PC-9 (cell line): ENCODE measurements around the gene TAS1R2. TPM values are rescaled to one million over a fixed set of nuclear protein-coding genes. Genes with fewer than 3 reads are reported as not detected.
"Not testable (repeated sequence)": the region's sequence is repeated elsewhere in the genome, so short reads cannot be mapped to it uniquely, and the experiment has no call there.

Experiments used
- BruUV-seq: library from RNA; stranded (reverse); fragments of 400-500 nt; replicated peaks from 2 replicates; lab custom pipeline; 2021; lab: Mats Ljungman, UMichigan
- CTCF ChIA-PET: fragments of 300-600 bp; sonication (Branson Sonifier 250); formaldehyde crosslinking; loops from one replicate; lab custom pipeline; 2022; ENCODE audit warnings: antibody characterized with exemption; lab: Charles Lee
- POLR2A ChIA-PET: fragments of 300-600 bp; sonication (Branson Sonifier 250); formaldehyde crosslinking; loops from one replicate; lab custom pipeline; 2022; ENCODE audit warnings: antibody characterized with exemption; ENCODE audit not compliant: unreplicated experiment; lab: Charles Lee
- DNase-seq, 2 experiments: peaks; one replicate each; pipeline versions ENCODE4 v3.0.0 to v3.0.0-alpha.2; 2015 to 2022; ENCODE audit warnings: mixed read lengths in 1 of 2
- H2AFZ ChIP-seq: fragments of 200-600 bp; sonication (generic); 2 replicates; pipeline ENCODE4 v1.8.1; 2017; ENCODE audit warnings: antibody characterized with exemption
- H3F3A ChIP-seq: fragments of 200-600 bp; sonication (generic); 2 replicates; pipeline ENCODE4 v1.8.1; 2017; ENCODE audit warnings: antibody characterized with exemption, mild to moderate bottlenecking, low read depth; ENCODE audit not compliant: insufficient read depth
- H3K27ac ChIP-seq: fragments of 200-600 bp; sonication (generic); 2 replicates; pipeline ENCODE4 v1.6.1; 2016; ENCODE audit warnings: mixed run types
- H3K27me3 ChIP-seq: fragments of 200-600 bp; sonication (generic); 2 replicates; pipeline ENCODE4 v1.6.1; 2016; ENCODE audit warnings: low read depth, mixed run types; ENCODE audit not compliant: insufficient read depth
- H3K36me3 ChIP-seq: fragments of 200-600 bp; sonication (generic); 2 replicates; pipeline ENCODE4 v1.6.1; 2016; ENCODE audit warnings: low read depth, mixed run types
- H3K4me1 ChIP-seq: fragments of 200-600 bp; sonication (generic); replicated peaks from 2 replicates; pipeline ENCODE4 v1.6.1; 2016; ENCODE audit warnings: mixed run types; ENCODE audit not compliant: insufficient read depth
- H3K4me2 ChIP-seq: fragments of 200-600 bp; sonication (generic); 2 replicates; pipeline ENCODE4 v1.6.1; 2017; ENCODE audit warnings: mixed run types
- H3K4me3 ChIP-seq: fragments of 200-600 bp; sonication (generic); 2 replicates; pipeline ENCODE4 v1.6.1; 2016; ENCODE audit warnings: mixed run types
- H3K79me2 ChIP-seq: fragments of 200-600 bp; sonication (generic); 2 replicates; pipeline ENCODE4 v1.6.1; 2017; ENCODE audit warnings: low read depth, mixed run types
- H3K9me2 ChIP-seq: fragments of 200-600 bp; sonication (generic); 2 replicates; pipeline ENCODE4 v1.8.1; 2017; ENCODE audit warnings: mild to moderate bottlenecking; ENCODE audit not compliant: insufficient read depth
- H3K9me3 ChIP-seq: fragments of 200-600 bp; sonication (generic); 2 replicates; pipeline ENCODE4 v1.8.1; 2016; ENCODE audit warnings: low read depth; ENCODE audit not compliant: insufficient read depth
- H4K20me1 ChIP-seq: fragments of 200-600 bp; sonication (generic); 2 replicates; pipeline ENCODE4 v1.8.1; 2017; ENCODE audit not compliant: insufficient read depth
- EZH2 ChIP-seq: fragments of 200-600 bp; sonication (generic); IDR thresholded peaks from 2 replicates; pipeline ENCODE4 v1.8.0; 2017; ENCODE audit warnings: antibody characterized with exemption, low read depth
- intact Hi-C: fragments of 100-400 bp; cut with micrococcal nuclease; formaldehyde crosslinking; loops from one replicate; pipeline ENCODE4 v1.10.0; 2022; ENCODE audit not compliant: unreplicated experiment
- total RNA-seq: library from RNA; stranded (reverse); gene quantifications from 2 replicates; pipeline ENCODE4 v1.2.3, GENCODE V29; 2021
- TF ChIP-seq, protein P1 (sequence below): fragments of 200-600 bp; sonication (generic); conservative IDR thresholded peaks from 2 replicates; pipeline ENCODE4 v1.6.1; 2017; ENCODE audit warnings: mixed run types, antibody characterized with exemption, mild to moderate bottlenecking, moderate library complexity

Gene TAS1R2
- total RNA-seq, 1 experiment from 2014 or later = not detected

DNA sequence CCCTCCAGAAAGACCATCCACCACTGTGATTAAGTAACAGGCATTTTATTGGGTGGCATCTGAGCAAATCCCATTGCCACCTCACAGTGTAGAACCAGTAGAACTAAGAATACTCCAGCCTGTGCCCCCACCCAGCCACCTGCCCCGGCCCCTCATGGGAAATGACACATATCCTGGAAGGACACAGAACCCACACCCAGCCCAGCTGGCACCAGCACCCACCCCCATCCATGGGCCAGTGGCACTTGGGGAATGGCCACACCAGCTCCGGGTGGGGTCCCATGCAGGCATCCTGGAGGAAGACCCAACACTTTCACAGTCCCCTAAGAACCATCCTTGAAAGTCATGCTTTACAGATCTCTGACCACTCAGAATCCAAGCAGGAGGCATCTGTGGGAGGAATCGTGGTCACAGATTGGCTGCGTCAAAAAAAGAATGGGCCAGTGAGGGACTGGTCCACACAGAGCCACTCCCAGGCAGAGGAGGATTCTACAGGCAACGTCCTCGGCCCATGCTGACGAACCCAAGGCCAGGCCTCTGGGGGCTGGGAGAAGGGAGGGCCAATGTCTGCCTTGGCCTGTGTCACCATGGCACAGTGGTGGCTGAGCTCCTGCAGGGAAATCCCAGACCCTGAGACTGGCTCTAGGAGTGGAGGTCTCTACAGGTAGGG, 12.1 kb upstream of the TAS1R2 start:
- H3K4me2 ChIP-seq = no peak overlapping the region
- BruUV-seq = no TSS peak
- no peaks in the 10 kb centered on the region for H3K36me3 ChIP-seq
- H4K20me1 ChIP-seq = no peaks in the 10 kb centered on the region
- H3F3A ChIP-seq = no peaks in the 10 kb centered on the region
- TF ChIP-seq EZH2 = no peak
- TF ChIP-seq, protein P1, sequence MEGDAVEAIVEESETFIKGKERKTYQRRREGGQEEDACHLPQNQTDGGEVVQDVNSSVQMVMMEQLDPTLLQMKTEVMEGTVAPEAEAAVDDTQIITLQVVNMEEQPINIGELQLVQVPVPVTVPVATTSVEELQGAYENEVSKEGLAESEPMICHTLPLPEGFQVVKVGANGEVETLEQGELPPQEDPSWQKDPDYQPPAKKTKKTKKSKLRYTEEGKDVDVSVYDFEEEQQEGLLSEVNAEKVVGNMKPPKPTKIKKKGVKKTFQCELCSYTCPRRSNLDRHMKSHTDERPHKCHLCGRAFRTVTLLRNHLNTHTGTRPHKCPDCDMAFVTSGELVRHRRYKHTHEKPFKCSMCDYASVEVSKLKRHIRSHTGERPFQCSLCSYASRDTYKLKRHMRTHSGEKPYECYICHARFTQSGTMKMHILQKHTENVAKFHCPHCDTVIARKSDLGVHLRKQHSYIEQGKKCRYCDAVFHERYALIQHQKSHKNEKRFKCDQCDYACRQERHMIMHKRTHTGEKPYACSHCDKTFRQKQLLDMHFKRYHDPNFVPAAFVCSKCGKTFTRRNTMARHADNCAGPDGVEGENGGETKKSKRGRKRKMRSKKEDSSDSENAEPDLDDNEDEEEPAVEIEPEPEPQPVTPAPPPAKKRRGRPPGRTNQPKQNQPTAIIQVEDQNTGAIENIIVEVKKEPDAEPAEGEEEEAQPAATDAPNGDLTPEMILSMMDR = no peak
- peaks cover 7% of the 10 kb centered on the region; the same call in 1 of the 2 replicates for H3K27me3 ChIP-seq
- no peaks in the 10 kb centered on the region for H3K9me3 ChIP-seq
- no peaks in the 10 kb centered on the region for H3K4me1 ChIP-seq
- ChIA-PET POLR2A (no interaction called here), CTCF (no interaction called here)
- no peaks in the 10 kb centered on the region for H3K9me2 ChIP-seq
- H3K27ac ChIP-seq = no peak overlapping the region
- no peak for DNase-seq
- no peak overlapping the region for H3K4me3 ChIP-seq
- no peak overlapping the region for H2AFZ ChIP-seq
- intact Hi-C loops = no loop called here
- no peaks in the 10 kb centered on the region for H3K79me2 ChIP-seq

DNA sequence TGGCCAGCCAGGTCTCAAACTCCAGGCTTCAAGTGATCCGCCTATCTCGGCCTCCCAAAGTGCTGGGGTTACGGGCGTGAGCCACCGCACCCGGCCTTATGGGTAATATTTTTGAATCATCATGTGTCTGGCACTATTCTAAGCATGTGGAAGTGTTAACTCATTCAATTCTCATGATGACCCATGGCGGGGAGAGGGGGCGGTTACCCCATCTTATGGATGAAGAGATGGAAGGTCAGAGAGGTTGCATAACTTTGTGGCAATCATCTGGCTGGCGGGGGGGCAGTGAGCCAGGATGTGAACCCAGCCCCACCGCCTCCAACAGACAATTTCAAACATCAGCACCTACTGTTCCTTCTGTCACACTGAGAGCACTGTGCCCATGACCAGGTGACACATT, 11.5 kb upstream of the TAS1R2 start:
- no peak for DNase-seq
- Histone ChIP-seq H3K36me3 (no peaks in the 10 kb centered on the region), H3K27ac (no peak overlapping the region), H3K9me2 (no peaks in the 10 kb centered on the region), H3K4me2 (no peak overlapping the region), H3K9me3 (no peaks in the 10 kb centered on the region), H4K20me1 (no peaks in the 10 kb centered on the region), H3K4me1 (no peaks in the 10 kb centered on the region), H2AFZ (no peak overlapping the region), H3K4me3 (no peak overlapping the region), H3K27me3 (peaks cover 9% of the 10 kb centered on the region; the same call in 1 of the 2 replicates), H3K79me2 (no peaks in the 10 kb centered on the region), H3F3A (no peaks in the 10 kb centered on the region)
- intact Hi-C loops = no loop called here
- ChIA-PET CTCF (interaction anchor here (0.7 kb wide), 1 partner anchor 524 kb away, joined by 15 read pairs; no protein-coding TSS in a partner anchor), POLR2A (no interaction called here)
- BruUV-seq = no TSS peak
- no peak for TF ChIP-seq EZH2
- TF ChIP-seq, protein P1 = no peak

DNA sequence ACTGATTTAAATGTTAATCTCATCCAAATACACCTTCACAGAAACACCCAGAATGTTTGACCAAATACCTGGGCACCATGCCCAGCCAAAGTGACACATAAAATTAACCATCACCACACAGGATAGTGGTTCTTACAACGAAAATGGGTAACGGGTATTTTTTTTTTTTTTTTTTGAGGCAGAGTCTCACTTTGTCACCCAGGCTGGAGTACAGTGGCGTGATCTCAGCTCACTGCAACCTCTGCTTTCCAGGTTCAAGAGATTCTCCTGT, 11.1 kb upstream of the TAS1R2 start:
- intact Hi-C loops, POLR2A ChIA-PET, H3K36me3 ChIP-seq, DNase-seq, H3K4me2 ChIP-seq, H2AFZ ChIP-seq, H3K79me2 ChIP-seq, BruUV-seq, H3K4me3 ChIP-seq, H3K27ac ChIP-seq, H4K20me1 ChIP-seq, H3K9me3 ChIP-seq, H3K9me2 ChIP-seq, H3K4me1 ChIP-seq, H3F3A ChIP-seq: not testable (repeated sequence)
- CTCF ChIA-PET = interaction anchor here (0.7 kb wide), 1 partner anchor 524 kb away, joined by 15 read pairs; no protein-coding TSS in a partner anchor
- H3K27me3 ChIP-seq = peaks cover 12% of the 10 kb centered on the region; the same call in 1 of the 2 replicates
